HepG2 (cell line): ENCODE results near the gene EEF1AKMT3. TPM values are rescaled to one million over a fixed set of nuclear protein-coding genes. Genes with fewer than 3 reads are reported as not detected.

Source experiments
- AHDC1 ChIP-seq: sonication (generic); formaldehyde crosslinking; IDR thresholded peaks from 2 replicates; pipeline ENCODE4 v1.5.1; 2020; ENCODE audit warnings: mild to moderate bottlenecking, missing genetic modification reagents, borderline replicate concordance
- DR1 ChIP-seq: sonication (generic); formaldehyde crosslinking; IDR thresholded peaks from 2 replicates; pipeline ENCODE4 v1.8.0; 2021; ENCODE audit warnings: mild to moderate bottlenecking, missing genetic modification reagents, inconsistent platforms
- GABPA ChIP-seq, 2 experiments: IDR thresholded peaks; 2 replicates each; pipeline ENCODE4 v1.6.1; 2011 to 2016; ENCODE audit warnings: low read depth in 2 of 2, low read length in 1 of 2, missing biosample characterization in 1 of 2, missing genetic modification characterization in 1 of 2
- HOMEZ ChIP-seq: IDR thresholded peaks from 2 replicates; pipeline ENCODE4 v1.6.1; 2016; ENCODE audit warnings: low read depth
- HOXA3 ChIP-seq: sonication (generic); formaldehyde crosslinking; IDR thresholded peaks from 2 replicates; pipeline ENCODE4 v1.5.0; 2020; ENCODE audit warnings: missing genetic modification reagents
- NR2C2 ChIP-seq: sonication (generic); formaldehyde crosslinking; IDR thresholded peaks from 2 replicates; pipeline ENCODE4 v1.4.0; 2020; ENCODE audit warnings: missing genetic modification reagents, mild to moderate bottlenecking, moderate library complexity, borderline replicate concordance
- RFX3 ChIP-seq: IDR thresholded peaks from 2 replicates; pipeline ENCODE4 v1.6.1; 2016; ENCODE audit warnings: missing biosample characterization, missing genetic modification reagents
- ZFP91 ChIP-seq: sonication (generic); formaldehyde crosslinking; IDR thresholded peaks from 2 replicates; pipeline ENCODE4 v1.9.0; 2022; ENCODE audit warnings: missing genetic modification reagents, mild to moderate bottlenecking, borderline replicate concordance
- ZNF430 ChIP-seq: sonication (generic); formaldehyde crosslinking; IDR thresholded peaks from 2 replicates; pipeline ENCODE4 v1.9.0; 2021; ENCODE audit warnings: mild to moderate bottlenecking, missing genetic modification reagents
- ZNF44 ChIP-seq: sonication (generic); formaldehyde crosslinking; IDR thresholded peaks from 2 replicates; pipeline ENCODE4 v1.5.1; 2020; ENCODE audit warnings: mild to moderate bottlenecking, missing genetic modification reagents
- ZNF558 ChIP-seq: sonication (generic); formaldehyde crosslinking; IDR thresholded peaks from 2 replicates; pipeline ENCODE4 v1.9.0; 2022; ENCODE audit warnings: mild to moderate bottlenecking, missing genetic modification reagents, borderline replicate concordance
- ZNF691 ChIP-seq: sonication (generic); formaldehyde crosslinking; IDR thresholded peaks from 2 replicates; pipeline ENCODE4 v1.4.0; 2020; ENCODE audit warnings: missing genetic modification reagents, low read depth, mild to moderate bottlenecking, borderline replicate concordance
- ZSCAN12 ChIP-seq: sonication (generic); formaldehyde crosslinking; IDR thresholded peaks from 2 replicates; pipeline ENCODE4 v1.9.0; 2021; ENCODE audit warnings: mild to moderate bottlenecking, missing genetic modification reagents
- polyA plus RNA-seq, 8 experiments: library from polyadenylated mRNA; depleted of rRNA in 3 of 8; stranded (reverse) in 7 of 8; unstranded in 1 of 8; fragments of >200 nt; fragmentation: Illumina TruSeq in 4 of 8; extraction: Trizol in 4 of 8; gene quantifications; 2 replicates each; pipeline versions ENCODE4 v1.2.1 to v1.2.3, GENCODE V29; 2011 to 2016; ENCODE audit warnings: low read depth in 4 of 8, missing spikeins in 1 of 8, mixed read lengths in 1 of 8; ENCODE audit not compliant: insufficient read depth in 1 of 8
- total RNA-seq, 5 experiments: library from RNA; depleted of rRNA; stranded (reverse); fragments of >200 nt; fragmentation: Illumina TruSeq; extraction: Trizol; gene quantifications; 2 replicates each; pipeline ENCODE4 v1.2.3, GENCODE V29; 2016; ENCODE audit warnings: low read depth in 1 of 5
- TF ChIP-seq, protein P1 (sequence below): sonication (generic); formaldehyde crosslinking; IDR thresholded peaks from 2 replicates; pipeline ENCODE4 v1.4.0; 2020; ENCODE audit warnings: mild to moderate bottlenecking, missing genetic modification reagents, borderline replicate concordance
- TF ChIP-seq, protein P2 (sequence below): sonication (generic); formaldehyde crosslinking; IDR thresholded peaks from 2 replicates; pipeline ENCODE4 v1.5.0; 2020; ENCODE audit warnings: missing genetic modification reagents

Gene EEF1AKMT3
- total and polyA plus RNA-seq, 2 of the 13 experiments (the other 11 are each of a cell fraction or from before 2014, with no cell fraction given) = 4.7 to 11.4 TPM

DNA sequence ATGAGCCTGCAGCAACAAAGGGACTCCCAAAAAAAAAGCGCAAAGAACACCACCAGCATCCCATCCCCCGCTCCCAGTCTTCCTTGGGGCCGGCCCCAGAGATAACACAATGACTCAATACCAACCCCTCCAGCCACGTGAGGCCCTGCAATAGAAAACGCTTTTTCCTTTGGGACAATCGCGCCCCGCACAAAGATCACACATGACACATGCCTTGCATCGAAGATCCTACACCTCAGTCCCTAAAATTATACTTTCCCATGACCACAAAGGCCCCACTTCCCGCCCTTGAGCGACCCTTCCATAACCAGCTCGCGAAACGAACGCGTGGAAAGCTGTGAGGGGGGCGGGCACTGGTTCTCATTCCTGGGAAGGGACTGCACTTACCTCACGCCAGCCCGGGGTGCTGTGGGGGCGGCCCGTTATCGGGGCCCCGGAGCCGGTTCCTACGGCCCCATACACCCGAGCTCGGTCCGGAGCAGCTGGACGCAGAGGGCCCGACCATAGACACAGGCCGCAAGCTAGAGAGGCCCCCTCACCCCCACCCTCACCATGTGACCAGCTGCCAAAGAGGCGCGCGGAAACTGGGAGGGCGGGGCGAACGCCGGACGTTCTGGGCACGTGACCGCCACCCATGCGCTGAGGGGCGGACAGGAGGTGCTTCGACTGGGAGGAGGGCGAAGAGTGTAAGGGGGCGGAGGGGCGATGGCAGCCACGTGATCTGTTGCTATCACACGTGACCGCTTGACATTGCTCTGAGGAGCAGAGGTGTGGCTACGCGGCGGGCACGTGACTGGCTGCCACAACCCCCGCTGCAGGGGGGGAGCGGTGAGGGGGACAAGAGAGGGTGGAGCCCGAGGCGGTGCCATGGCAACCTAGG is 20.4 kb upstream of the EEF1AKMT3 start, which contains the start of gene CDK4 (continued):
- peak; percentile 74 for TF ChIP-seq AHDC1 (CRISPR knock-in tag)
- TF ChIP-seq DR1 (CRISPR knock-in tag) = peak; percentile 85
- peak; percentile 94 for TF ChIP-seq ZNF430 (CRISPR knock-in tag)
- peak; percentile 96 for TF ChIP-seq ZFP91 (CRISPR knock-in tag)
- TF ChIP-seq ZNF44 (CRISPR knock-in tag) = no peak
- TF ChIP-seq GABPA (IDR thresholded peaks at IDR 0.05; ENCODE audit: low read depth, low read length) = peak; percentile 71
- TF ChIP-seq GABPA (CRISPR knock-in tag; IDR thresholded peaks at IDR 0.05; ENCODE audit: low read depth) = peak; percentile 91
- TF ChIP-seq ZNF558 (CRISPR knock-in tag) = peak; percentile 90; the same call in 1 of the 2 replicates
- TF ChIP-seq, protein P1, sequence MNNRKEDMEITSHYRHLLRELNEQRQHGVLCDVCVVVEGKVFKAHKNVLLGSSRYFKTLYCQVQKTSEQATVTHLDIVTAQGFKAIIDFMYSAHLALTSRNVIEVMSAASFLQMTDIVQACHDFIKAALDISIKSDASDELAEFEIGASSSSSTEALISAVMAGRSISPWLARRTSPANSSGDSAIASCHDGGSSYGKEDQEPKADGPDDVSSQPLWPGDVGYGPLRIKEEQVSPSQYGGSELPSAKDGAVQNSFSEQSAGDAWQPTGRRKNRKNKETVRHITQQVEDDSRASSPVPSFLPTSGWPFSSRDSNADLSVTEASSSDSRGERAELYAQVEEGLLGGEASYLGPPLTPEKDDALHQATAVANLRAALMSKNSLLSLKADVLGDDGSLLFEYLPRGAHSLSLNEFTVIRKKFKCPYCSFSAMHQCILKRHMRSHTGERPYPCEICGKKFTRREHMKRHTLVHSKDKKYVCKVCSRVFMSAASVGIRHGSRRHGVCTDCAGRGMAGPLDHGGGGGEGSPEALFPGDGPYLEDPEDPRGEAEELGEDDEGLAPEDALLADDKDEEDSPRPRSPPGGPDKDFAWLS = peak; percentile 89; the same call in 1 of the 2 replicates
- TF ChIP-seq RFX3 = peak; percentile 93
- peak; percentile 83 for TF ChIP-seq NR2C2 (CRISPR knock-in tag)
- no peak; the same call in 1 of the 2 replicates for TF ChIP-seq ZNF691 (CRISPR knock-in tag)
- TF ChIP-seq HOXA3 (CRISPR knock-in tag) = peak; percentile 88
- TF ChIP-seq HOMEZ (CRISPR knock-in tag) = no peak
- TF ChIP-seq, protein P2, sequence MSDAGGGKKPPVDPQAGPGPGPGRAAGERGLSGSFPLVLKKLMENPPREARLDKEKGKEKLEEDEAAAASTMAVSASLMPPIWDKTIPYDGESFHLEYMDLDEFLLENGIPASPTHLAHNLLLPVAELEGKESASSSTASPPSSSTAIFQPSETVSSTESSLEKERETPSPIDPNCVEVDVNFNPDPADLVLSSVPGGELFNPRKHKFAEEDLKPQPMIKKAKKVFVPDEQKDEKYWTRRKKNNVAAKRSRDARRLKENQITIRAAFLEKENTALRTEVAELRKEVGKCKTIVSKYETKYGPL (CRISPR knock-in tag) = no peak
- TF ChIP-seq ZSCAN12 (CRISPR knock-in tag) = no peak
